HL-60 (cell line): ENCODE measurements around the gene ARMH4.

Experiments used
- DNase-seq, 2 experiments: peaks; one replicate each; pipeline ENCODE4 v3.0.0-alpha.2; 2010 to 2020; ENCODE audit warnings: low read depth in 1 of 2, low spot score in 1 of 2
- H3K27ac ChIP-seq: fragments of 250-450 bp; sonication (Bioruptor Pico); replicated peaks from 2 replicates; pipeline ENCODE4 v1.5.1; 2020; ENCODE audit warnings: mild to moderate bottlenecking, moderate library complexity
- H3K27me3 ChIP-seq: fragments of 250-450 bp; sonication (Bioruptor Pico); 2 replicates; pipeline ENCODE4 v1.5.1; 2021; ENCODE audit warnings: mild to moderate bottlenecking, moderate library complexity; ENCODE audit not compliant: insufficient read depth, poor library complexity, severe bottlenecking
- H3K4me3 ChIP-seq: replicated peaks from 2 replicates; pipeline ENCODE4 v1.5.1; 2011; ENCODE audit warnings: mild to moderate bottlenecking, control low read depth, low read length; ENCODE audit not compliant: insufficient read depth
- GABPA ChIP-seq: IDR thresholded peaks from 2 replicates; pipeline ENCODE4 v1.6.1; 2012; ENCODE audit warnings: low read depth
- POLR2AphosphoS5 ChIP-seq: IDR thresholded peaks from 2 replicates; pipeline ENCODE4 v1.6.1; 2012; ENCODE audit warnings: low read depth
- SPI1 ChIP-seq: IDR thresholded peaks from 2 replicates; pipeline ENCODE4 v1.6.1; 2012; ENCODE audit warnings: low read depth, mild to moderate bottlenecking, borderline replicate concordance
- TF ChIP-seq, protein P1 (sequence below): IDR thresholded peaks from one replicate; pipeline ENCODE4 v1.5.1; 2011; ENCODE audit warnings: low read length, control low read depth, inconsistent platforms; ENCODE audit not compliant: insufficient read depth
- TF ChIP-seq, protein P2 (sequence below): IDR thresholded peaks from 2 replicates; pipeline ENCODE4 v1.6.1; 2012; ENCODE audit warnings: low read depth; ENCODE audit not compliant: insufficient replicate concordance

ARMH4 gene

DNA sequence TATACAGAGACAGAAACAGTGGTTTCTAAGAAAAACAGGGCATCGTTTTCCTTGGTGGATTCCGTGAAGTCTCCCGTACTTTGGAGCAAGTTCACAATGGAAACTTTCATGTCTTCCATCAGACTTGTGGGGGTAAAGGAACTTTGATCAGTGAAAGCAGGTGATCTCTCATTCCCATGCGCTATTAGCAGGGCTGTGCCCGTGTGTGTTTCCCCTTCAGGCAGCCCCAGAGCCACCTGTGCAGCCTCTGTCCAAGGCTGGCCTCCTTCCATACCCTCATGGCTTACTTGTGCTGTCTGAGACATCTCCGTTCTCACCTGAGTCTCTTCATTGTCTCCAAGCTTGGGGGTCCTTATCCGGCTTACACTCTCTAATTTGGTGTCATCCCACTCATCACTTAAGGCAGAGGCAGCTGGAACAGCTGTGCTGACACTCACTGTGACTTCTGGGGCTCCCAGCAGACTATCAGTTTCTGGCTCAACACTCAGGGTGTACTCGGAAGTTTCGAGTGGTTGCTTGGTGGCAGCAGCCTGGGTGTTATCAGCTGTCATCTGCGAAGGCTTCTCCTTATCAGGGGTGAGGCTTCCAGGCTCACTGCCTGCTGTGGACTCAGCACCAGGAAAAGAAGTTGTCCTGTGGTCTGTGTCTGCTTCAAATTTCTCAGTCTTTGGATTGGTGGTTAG is 13.8 kb downstream of the ARMH4 start:
- H3K4me3 ChIP-seq, result no peak overlapping the region
- H3K27me3 ChIP-seq, result no peaks in the 10 kb centered on the region
- DNase-seq, result peak in 1 of 2 experiments; percentile 36
- TF ChIP-seq SPI1, result no peak
- TF ChIP-seq, protein P1, sequence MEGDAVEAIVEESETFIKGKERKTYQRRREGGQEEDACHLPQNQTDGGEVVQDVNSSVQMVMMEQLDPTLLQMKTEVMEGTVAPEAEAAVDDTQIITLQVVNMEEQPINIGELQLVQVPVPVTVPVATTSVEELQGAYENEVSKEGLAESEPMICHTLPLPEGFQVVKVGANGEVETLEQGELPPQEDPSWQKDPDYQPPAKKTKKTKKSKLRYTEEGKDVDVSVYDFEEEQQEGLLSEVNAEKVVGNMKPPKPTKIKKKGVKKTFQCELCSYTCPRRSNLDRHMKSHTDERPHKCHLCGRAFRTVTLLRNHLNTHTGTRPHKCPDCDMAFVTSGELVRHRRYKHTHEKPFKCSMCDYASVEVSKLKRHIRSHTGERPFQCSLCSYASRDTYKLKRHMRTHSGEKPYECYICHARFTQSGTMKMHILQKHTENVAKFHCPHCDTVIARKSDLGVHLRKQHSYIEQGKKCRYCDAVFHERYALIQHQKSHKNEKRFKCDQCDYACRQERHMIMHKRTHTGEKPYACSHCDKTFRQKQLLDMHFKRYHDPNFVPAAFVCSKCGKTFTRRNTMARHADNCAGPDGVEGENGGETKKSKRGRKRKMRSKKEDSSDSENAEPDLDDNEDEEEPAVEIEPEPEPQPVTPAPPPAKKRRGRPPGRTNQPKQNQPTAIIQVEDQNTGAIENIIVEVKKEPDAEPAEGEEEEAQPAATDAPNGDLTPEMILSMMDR, result no peak
- no peak for TF ChIP-seq GABPA
- TF ChIP-seq POLR2AphosphoS5, result no peak
- TF ChIP-seq, protein P2, sequence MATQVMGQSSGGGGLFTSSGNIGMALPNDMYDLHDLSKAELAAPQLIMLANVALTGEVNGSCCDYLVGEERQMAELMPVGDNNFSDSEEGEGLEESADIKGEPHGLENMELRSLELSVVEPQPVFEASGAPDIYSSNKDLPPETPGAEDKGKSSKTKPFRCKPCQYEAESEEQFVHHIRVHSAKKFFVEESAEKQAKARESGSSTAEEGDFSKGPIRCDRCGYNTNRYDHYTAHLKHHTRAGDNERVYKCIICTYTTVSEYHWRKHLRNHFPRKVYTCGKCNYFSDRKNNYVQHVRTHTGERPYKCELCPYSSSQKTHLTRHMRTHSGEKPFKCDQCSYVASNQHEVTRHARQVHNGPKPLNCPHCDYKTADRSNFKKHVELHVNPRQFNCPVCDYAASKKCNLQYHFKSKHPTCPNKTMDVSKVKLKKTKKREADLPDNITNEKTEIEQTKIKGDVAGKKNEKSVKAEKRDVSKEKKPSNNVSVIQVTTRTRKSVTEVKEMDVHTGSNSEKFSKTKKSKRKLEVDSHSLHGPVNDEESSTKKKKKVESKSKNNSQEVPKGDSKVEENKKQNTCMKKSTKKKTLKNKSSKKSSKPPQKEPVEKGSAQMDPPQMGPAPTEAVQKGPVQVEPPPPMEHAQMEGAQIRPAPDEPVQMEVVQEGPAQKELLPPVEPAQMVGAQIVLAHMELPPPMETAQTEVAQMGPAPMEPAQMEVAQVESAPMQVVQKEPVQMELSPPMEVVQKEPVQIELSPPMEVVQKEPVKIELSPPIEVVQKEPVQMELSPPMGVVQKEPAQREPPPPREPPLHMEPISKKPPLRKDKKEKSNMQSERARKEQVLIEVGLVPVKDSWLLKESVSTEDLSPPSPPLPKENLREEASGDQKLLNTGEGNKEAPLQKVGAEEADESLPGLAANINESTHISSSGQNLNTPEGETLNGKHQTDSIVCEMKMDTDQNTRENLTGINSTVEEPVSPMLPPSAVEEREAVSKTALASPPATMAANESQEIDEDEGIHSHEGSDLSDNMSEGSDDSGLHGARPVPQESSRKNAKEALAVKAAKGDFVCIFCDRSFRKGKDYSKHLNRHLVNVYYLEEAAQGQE, result no peak
- no peak overlapping the region for H3K27ac ChIP-seq

DNA sequence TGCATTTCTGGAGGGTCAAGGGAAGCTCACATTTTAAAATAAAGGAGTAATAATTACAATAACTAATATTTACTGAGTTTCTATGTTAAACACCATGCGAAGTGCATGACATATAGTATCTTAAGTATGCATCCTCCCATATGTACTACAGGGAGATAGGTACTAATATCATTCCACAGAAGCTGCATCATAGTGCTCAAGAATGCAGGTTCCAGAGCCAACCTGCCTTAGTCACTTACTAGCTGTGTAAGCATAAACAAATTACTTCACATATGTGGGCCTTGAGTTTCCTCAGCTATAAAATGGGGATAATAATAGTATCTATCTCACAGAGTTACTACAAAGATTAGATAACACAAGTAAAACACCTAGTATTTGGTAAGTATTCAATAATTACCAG is 18.3 kb downstream of the ARMH4 start:
- TF ChIP-seq, protein P2, result no peak
- TF ChIP-seq, protein P1, result no peak
- TF ChIP-seq SPI1 (no peak), GABPA (no peak), POLR2AphosphoS5 (no peak)
- Histone ChIP-seq H3K27me3 (no peaks in the 10 kb centered on the region), H3K4me3 (no peak overlapping the region), H3K27ac (no peak overlapping the region)
- no peak for DNase-seq

DNA sequence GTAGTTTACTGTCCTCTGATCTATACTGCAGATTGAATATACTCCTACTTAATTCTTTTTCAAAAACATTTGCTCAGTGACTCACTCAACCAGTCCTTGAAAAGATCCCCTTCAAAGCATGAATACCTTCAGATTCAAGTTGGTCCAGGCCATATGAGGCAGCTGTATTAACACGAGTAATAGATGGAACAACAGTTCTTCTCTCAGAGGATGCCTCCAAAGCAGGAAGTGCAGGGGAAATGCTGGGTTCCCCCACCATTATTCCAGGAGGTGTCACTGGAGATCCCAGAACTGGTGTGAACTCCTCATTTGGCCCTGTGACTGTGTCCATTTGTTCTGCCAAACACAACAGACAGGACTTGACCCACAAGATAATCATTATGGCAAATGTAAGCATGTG is 20.6 kb downstream of the ARMH4 start:
- Histone ChIP-seq H3K4me3 (no peak overlapping the region), H3K27me3 (no peaks in the 10 kb centered on the region), H3K27ac (no peak overlapping the region)
- TF ChIP-seq, protein P2, result no peak
- no peak for TF ChIP-seq SPI1
- TF ChIP-seq, protein P1, result no peak
- TF ChIP-seq GABPA, result no peak
- TF ChIP-seq POLR2AphosphoS5, result no peak
- DNase-seq, result no peak
